ENCODE results near the gene ASB13.
"Not testable (repeated sequence)": the region's sequence is repeated elsewhere in the genome, so short reads cannot be mapped to it uniquely, and the experiment has no call there.

ASB13 gene

DNA sequence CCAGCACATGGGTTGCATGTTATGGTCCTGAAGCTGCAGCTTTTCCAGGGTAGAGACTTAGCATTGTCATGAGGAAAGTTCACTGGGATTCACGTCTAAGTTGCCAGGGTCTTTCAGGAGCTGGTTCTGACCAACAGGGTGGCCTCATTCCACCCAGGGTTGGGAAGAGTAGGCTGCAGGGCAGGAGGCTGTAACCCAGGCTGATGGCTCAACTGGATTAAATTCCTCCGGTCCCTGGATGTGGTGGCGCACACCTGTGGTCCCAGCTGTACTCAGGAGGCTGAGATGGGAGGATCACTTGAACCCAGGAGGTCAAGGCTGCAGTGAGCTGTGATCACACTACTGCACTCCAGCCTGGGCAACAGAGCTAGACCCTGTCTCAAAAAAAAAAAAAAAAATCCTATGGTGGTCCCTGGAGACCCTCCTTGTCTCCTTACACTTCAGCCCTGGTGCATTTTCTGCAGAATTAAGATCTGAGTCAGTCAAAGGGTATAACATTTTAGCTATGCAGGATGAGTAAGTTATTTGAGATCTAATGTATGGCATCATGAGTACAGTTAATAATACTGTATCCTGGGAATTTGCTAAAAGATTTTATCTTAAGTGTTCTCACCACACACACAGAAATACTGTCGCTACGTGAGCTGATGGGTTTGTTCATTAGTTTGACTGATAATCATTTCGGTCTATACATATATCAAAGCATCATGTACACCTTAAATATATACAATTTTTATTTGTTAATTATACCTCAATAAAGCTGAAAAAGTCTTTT lies 44.0 kb downstream of the ASB13 start:
- DNase-seq, result no peak

DNA sequence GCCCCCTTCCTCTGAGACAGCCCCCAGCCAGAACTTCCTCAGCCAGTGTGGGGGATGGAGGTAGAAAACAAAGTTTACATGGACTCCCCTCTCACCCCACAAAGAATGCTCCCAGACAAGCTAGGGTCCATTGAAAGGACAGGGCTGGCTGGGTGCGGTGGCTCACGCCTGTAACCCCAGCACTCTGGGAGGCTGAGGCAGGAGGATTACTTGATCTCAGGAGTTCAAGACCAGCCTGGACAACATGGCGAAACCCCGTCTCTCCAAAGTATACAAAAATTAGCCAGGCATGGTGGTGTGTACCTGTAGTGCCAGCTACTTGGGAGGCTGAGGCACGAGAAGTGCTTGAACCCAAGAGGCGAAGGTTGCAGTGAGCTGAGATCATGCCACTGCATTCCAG lies 45.0 kb downstream of the ASB13 start:
- not testable (repeated sequence) for DNase-seq

DNA sequence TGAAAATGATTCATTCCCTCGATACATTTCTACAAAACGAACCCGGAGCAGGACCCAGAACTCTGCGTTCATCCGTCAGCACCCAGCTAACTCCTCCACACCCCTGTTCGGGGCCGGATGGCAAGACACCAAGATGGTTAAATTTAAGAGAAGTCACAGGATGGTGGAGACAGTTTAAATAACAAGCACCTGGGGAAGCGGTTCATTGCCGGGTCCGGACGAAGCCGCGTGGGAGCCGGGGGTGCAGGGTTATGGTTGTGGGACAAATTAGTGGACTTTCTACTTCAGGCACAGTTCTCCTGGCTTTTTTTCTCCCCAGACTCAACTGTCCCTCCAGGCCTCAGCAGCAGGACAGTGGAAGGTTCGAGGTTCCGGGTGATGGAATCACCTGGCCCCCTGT lies 45.4 kb downstream of the ASB13 start:
- no peak for DNase-seq

DNA sequence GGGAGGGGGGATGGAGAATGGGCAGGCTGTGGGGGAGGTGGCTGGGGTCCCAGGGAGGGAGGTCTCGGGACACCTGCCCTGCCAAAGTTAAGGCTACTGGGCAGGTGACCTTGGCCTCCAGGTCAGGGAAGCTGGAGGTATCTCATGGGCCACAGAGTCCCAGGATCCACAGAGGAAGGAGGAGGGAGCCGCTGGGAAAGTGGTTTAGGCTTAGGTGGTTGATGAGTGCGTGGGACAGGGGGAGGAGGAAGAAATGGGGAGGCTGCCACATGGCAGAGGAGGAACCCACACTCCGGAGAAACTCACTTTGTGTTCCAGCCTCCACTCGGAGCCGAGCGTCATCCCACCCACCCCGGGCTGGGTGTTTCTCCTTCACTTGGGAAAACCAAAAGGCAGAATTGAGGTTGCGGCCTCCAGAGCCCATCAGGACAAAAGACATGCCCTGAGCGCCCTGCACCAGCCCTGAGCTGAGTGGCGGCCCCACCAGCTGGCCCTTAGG lies 46.1 kb downstream of the ASB13 start:
- DNase-seq, result no peak

DNA sequence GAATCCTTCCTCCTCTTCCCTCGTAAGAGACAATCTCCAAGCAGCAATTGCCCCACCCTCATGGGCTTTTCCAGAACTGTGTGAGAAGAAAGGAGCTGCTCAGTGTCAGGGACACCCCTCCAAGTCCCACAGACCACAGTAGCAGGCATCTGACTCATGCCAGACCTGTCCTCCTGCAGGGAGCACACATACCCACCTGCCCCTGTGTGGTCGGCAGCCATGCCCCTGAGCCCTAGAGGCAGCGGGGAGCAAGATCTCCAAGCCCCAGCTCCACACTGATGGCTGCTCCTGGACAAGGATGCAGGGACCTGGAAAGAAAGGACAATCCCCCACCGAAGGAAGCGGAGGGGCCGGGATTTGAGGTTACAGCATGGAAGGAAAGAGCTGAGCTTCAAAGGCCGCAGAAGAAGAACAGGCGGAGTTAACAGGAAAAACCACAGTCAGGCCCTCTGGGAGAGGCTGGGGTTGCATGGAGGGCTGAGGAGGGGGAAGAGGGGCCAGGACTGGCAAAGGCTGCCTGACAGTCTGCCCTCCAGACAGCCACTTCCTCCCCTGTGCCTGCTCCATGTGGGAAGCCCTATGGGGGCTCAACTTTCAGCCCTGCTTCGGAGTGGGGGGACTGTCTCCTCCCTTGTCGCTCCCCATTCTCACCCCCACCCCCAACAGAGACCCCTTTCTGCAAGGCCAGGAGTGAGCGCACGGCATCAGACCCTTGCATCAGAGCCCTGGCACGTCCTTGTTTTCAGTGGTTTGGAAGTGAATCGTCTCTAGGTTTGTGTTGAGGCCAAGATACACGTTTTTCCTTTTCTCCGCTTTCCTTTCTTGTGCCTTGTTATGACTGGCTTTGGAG lies 46.8 kb downstream of the ASB13 start:
- DNase-seq, result no peak

DNA sequence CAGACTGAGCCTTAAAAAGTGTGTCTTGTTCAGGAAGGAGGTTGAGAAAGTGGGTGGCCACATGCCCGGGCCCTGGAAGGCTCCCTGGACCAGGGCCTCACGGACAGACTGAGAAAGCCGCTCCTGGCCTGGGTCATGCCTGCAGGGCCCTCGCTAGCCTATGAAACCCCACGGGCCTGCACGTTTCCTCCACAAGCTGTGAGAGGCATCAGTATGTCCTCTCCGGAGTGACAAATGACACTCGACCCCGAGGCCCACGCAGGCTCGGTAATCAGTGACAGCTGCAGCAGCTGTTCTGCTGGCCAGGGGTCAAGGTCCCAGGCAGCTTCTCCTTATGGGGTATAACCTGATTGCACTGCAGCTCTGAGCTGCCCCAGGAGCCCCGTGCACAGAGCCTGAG lies 47.6 kb downstream of the ASB13 start:
- no peak for DNase-seq

DNA sequence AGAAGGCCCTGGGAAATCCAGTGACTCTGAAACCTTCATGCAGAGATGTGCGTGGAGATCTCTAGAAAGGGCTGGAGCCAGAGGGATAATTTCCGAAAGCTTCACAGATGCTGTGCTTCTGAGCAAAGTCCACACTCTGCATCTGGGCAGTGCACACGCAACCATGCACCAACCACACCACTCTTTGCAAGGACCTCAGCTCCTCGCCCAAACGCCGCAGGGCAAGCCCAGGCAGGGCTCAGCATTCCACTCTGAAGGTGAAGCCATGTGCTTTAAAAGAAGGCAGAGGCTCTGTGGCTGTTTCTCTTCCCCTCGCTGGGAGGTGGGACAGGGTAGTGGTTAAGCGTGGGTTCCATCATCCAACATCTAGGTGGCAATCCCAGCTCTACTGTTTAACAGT lies 48.4 kb downstream of the ASB13 start:
- no peak for DNase-seq

DNA sequence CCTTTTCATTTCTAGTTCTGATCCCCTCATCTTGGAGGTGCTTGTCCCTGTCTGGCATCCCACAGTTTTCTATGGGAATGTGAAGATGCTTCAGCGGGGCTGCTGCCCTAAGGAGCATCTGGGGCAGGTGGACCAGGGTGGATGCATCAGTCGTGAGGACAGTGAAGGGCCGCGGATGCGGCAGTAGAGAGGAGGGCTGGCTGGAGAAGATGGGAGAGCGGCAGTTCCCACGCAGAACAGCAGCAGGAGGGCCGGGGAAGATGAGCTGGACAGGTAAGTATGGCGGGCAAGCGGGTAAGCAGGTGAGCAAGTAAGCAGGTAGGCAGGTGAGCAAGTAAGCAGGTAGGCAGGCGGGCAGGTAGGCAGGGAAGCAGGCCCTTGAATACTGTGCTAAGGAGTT lies 48.9 kb downstream of the ASB13 start:
- DNase-seq, result no peak

DNA sequence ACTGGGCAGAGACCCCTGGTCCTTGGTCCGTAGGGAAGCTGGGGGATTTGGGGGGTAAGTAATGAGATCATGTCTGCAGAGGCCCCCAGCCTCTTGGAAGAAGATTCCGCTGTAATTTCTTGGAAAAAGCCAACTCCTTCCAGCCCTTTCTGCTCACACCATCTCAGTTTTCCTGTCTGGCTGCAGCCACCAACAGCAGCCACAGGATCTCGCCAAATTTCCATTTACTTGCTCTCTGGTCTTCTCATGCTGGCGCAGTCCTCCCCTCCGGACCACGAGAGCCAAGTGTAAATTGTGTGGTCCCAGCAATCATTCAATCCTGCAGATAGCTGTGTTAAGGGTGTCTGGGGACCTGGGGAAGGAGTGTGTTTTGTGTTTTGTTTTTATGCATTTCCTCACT lies 49.6 kb downstream of the ASB13 start:
- DNase-seq, result no peak

DNA sequence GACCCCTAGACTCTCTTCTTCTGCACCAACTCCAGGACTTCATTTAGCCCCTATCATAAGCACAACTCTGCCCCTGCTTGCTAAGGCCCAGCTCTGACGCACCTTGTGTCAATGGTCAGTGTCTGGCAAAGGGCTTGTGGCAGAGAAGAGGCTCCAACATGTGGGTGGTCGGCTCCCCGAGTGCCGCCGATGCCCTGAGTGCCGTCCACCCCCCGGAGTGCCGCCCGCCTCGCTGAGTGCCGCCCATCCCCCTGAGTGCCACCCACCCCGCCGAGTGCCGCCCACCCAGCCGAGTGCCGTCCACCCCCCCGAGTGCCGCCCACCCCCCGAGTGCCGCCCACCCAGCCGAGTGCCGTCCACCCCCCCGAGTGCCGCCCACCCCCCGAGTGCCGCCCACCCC lies 50.3 kb downstream of the ASB13 start:
- DNase-seq, result no peak

DNA sequence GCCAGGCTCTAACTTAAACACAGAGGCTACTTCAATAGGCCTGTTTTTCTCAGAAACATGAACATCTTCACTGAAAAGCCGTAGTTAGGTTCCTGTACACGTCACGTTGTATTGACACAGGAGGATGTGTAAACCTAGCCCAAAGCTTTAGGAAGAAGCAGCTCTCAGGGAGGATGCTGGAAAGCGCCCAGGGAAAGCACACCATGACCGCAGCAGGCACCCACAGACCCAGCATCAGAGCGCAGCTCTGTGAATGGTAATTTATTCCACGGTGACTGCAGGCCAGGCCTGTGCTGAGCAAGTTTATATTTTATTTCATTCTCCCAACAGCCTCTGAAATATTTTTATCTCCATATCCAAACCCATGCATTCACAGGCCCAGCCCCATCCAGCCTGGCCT lies 51.1 kb downstream of the ASB13 start:
- DNase-seq, result no peak

DNA sequence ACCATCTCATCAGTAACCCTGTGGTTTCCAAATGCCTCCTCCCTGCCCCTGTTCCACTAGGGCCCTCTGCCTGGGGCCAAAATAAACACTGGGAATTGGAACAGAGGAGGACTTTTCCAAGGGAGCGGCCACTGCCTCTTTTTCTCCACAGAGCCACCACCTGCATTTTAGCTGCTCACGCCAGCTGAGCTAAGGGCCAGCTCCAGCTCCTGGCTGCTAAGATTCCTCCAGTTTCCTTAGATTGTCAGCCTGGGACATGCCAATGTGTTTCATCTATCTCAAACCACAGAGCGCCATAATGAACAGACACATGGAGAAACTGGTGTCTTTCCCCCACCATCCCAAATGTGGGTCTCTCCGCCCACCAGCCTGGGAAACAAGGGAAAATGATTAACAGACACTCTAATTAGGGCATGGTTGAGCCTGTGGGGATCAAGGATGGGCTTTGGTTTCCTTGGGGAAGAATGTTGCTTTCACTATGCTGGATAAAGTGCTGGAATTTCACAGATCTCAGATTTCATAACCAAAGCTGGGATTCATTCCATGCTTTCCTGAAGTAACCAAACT lies 52.2 kb downstream of the ASB13 start:
- DNase-seq, result no peak

DNA sequence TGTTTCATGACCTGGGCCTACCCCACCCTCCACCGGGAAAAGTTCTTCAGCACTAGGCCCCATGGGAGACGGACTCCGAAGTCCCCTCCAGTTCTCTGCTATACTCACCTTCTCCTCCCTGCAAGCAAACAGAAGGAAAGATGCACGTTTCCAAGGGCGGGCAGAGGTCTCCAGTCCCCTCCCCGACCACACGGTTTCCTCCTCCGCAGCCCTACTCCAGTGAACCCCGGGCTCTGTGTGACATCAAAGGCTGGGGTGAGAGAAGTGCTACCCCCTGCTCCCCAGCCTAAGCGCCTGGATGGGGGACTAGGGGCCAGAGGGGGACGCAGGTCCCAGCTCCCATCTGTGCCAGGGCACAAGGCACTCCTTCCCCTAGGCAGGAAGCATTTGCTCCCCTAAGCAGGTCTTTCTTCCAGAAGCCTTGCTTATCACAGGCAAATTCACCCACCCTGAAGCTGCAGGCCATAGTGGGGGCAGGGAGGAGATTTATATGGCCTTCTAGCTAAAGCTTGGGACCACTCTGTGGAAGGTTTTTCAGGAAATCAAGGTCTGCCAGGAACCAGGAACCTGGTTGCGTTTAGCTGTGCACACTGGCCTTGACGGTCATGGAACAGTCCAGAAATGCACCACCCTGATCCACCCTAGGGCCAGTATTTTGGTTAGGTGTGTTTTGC lies 52.8 kb downstream of the ASB13 start:
- DNase-seq, result no peak

DNA sequence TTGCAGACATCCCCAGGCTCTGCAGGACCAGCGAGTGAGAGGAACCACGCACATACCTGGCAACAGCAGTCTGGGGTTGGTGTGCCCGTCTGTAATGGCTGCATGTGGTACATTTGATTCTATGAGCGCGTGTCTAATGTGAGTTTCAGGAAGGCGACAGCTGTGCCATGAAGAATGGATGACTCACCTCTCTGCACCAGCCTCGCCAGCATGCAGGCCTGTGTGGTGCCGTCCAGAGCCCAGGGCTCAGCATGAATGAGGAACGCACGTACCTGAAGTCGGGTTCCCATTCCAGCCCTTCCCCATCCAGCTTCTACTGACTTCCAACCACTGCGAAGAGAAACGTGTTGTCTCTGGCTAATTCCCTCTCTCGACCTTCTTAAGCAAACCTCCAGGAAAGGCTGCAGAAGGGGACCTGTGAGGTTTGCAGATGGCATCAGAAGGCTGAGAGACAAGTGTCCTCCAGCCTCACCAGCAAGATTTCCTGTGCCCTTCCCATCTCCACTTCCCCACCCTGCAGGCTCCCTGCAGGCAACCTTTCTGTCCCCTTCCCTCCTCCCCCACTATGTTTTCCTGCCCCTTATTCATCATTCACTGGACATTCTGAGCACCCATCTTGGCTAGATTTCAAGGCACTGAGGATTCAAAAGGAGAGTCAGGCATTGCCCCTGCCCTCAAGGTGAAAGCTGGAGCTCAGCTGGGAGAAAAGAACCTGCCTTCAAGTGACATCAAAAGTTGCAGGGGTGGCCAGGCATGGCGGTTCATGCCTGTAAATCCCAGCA lies 54.3 kb downstream of the ASB13 start:
- no peak for DNase-seq

DNA sequence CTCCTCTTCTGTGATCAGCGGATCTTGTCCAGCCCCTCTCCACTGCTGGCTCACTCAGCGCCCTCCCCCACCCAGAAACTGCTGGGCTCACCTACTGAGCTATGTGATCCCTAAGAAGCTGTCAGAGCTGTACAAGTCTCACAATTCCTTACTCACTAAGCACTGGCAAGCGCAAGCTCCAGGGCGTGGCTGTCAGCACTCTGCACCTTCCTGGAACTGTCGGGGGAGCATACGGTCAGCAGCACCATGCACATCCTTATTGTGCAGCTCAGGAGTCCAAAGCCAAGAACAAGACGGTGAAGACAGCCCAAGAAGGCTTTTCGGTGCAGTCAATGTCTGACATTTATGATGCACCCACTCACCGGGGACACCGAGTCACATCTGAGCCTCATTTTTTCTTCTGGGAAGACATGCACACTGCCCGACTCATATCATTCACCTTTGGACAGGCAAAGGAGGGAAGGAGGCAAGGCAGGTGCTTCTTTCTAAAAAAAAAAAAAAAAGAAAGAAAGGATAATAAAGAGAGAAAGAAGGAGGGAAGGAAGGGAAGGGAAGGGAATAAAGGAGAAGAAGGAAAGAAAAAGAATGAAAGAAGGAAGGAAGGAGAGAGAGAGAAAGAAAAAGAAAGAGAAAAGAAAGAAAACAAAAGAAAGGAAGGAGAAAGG lies 56.3 kb downstream of the ASB13 start:
- DNase-seq, result no peak

DNA sequence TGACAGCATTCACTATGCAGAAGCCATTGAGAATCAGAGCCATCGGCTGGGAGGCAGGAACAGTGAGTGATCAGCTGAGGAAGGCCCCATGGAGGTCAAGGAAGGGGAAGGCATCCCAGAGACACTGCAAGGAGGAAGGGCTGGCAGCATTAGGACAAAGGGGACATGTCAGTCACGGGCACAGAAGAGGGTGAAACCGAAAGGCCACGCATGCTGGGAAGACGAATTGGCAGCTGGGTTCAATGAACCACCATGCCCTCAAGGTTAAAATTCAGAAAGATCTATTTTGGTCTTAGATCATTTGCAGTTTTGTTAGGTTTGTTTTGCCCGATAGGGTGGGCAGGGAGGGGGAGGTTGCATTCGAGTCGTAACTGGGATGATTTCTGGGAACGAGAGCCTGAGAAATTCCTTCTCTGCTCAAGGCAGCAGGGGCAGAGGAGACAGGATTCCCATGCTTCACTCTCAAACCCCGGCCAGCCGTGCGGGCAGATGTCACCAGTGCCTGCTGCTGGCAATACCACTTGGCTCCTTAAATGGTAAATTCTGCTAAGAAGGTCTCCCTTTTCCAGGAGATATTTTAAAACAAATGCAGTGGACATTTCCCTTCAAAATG lies 57.7 kb downstream of the ASB13 start:
- no peak for DNase-seq

DNA sequence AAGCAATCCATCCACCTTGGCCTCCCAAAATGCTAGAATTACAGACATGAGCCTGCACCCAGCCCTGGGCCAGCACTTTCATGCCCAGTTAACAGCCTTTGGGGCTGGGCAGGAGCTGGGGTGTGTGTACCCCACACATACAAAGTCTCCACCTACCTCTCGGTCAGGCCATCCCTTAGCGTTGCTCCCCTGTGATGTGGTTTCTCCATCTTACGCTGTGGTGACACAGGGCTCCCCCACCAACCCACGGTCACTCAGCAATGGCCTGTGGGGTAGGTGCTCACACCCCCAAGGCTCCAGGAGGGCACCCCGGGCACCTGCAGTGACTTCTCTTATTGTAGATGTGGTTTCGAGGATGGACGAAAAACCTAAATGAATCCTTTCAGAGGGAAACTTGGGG lies 58.8 kb downstream of the ASB13 start:
- no peak for DNase-seq

DNA sequence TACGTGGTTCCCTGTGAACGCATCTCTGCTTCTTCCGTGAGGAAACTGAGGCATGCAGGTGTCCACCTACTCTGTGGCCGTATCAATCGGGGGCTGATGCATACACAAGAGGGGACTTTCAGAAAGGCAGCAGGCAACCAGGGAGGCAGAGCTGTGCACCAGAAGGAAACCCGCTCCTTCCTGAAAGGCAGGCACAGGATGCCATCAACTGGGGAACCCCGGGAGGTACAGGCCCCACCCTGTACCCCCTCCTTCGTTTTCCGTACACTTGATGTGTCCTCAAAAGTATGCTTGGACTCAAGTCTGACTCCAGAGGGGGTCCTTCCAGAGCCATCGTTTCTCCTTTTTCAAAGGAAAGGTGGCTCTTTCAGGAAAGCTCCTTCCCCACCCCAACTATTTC lies 59.5 kb downstream of the ASB13 start:
- DNase-seq, result no peak

DNA sequence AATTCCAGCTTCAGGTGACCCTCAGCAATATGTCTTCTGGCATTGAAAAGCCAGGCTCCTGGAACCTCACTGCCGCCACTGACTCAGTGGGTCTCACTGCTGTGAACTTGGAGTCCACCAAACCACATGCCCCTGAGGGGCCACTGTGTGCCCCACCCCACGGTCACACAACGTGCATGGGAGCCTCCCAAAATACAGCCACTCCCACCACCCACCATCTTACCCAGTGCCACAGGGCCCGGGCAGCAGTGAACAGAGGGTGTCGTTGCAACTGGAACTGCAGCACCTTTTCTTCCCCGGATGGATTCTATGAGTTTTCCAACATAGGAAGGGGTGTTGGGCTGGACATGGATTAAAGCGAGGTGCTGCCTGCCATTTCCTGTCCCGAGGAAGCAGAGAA lies 60.1 kb downstream of the ASB13 start:
- no peak for DNase-seq

DNA sequence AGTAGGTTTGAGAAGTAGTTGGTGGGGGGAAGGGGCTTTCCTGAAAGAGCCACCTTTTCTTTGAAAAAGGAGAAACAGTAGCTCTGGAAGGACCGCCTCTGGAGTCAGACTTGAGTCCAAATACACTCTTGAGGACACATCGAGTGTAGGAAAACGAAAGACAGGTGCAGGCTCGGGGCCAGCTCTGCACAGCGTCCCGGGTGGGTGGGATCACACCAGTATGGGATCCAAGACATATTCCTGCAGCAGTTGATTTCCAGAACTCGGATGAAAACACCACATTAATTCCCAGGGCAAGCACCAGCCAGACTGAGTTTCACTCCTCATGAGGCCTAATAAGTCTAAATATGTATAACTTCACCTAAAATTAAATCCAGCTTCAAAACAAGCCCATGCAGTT lies 61.4 kb downstream of the ASB13 start:
- DNase-seq, result no peak

DNA sequence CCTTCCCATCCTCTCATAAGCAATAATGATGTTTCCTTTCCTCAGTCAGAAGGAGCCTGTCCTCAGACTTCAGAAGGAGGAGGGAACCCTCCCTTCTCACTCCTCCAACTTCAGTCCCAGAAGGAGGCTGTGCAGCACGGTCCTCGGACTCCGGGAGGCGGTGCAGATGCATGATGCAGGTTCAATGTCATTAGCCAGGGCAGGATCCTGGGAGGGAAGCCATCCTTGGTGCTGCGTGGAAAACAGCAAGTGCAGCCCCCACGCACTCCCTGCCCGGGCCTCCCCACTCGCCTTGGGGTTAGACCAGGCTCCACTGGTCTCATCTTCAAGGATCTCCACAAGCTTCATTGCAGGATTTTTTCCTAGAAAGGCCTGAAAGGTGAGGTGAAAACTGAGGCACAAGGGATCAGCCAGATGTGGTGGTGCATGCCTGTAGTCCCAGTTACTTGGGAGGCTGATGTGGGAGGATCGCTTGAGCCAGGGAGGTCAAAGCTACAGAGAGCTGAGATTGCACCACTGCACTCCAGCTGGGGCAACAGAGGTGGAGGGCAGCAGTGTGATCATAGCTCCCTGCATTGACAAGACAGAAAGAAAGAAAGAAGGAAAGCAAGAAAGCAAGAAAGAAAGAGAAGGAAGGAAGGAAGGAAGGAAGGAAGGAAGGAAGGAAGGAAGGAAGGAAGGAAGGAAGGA lies 62.0 kb downstream of the ASB13 start:
- no peak for DNase-seq
